Thoracic aorta (tissue), 2 donors: ENCODE data around the gene PMPCB. TPM values are rescaled to one million over a fixed set of nuclear protein-coding genes. Genes with fewer than 3 reads are reported as not detected.

ENCODE experiments used
- ATAC-seq: fragments of 150-250 bp; one replicate; pipeline ENCODE4 v1.8.0; 2017; ENCODE audit warnings: low read depth; ENCODE audit not compliant: insufficient number of reproducible peaks, low FRiP score
- DNase-seq: peaks from one replicate; pipeline ENCODE4 v3.0.0-alpha.2; 2020; ENCODE audit warnings: low spot score
- H3K27ac ChIP-seq, 2 donors: fragments of 200-600 bp; sonication (generic); 1 replicate in 1 of 2; 2 replicates in 1 of 2; pipeline ENCODE4 v1.5.1; 2016; ENCODE audit warnings: mild to moderate bottlenecking in 2 of 2, moderate library complexity in 2 of 2
- H3K27me3 ChIP-seq: fragments of 200-600 bp; sonication (generic); replicated peaks from 2 replicates; pipeline ENCODE4 v1.6.0; 2016; ENCODE audit warnings: mild to moderate bottlenecking; ENCODE audit not compliant: insufficient read depth
- H3K36me3 ChIP-seq: fragments of 200-600 bp; sonication (generic); one replicate; pipeline ENCODE4 v1.5.1; 2016
- H3K4me1 ChIP-seq, 2 donors: fragments of 200-600 bp; sonication (generic); 1 replicate in 1 of 2; 2 replicates in 1 of 2; pipeline versions ENCODE4 v1.5.1 to v1.6.0; 2016; ENCODE audit warnings: low read depth in 2 of 2, mild to moderate bottlenecking in 1 of 2; ENCODE audit not compliant: control insufficient read depth in 1 of 2
- H3K4me3 ChIP-seq: fragments of 200-600 bp; sonication (generic); 2 replicates; pipeline ENCODE4 v1.5.1; 2016; ENCODE audit warnings: mild to moderate bottlenecking
- H3K9me3 ChIP-seq: fragments of 200-600 bp; sonication (generic); 2 replicates; pipeline ENCODE4 v1.5.1; 2016
- CTCF ChIP-seq: fragments of 200-600 bp; sonication (generic); IDR thresholded peaks from one replicate; pipeline ENCODE4 v1.5.1; 2019; ENCODE audit warnings: antibody characterized with exemption
- total RNA-seq, 2 donors: library from RNA; depleted of rRNA; stranded (reverse); fragments of >200 nt; gene quantifications; one replicate each; pipeline versions ENCODE4 v1.1.0 to v1.2.3, GENCODE V29; 2016

Gene PMPCB
- total RNA-seq, 2 donors from 2014 or later: 37.8 to 42.0 TPM

DNA sequence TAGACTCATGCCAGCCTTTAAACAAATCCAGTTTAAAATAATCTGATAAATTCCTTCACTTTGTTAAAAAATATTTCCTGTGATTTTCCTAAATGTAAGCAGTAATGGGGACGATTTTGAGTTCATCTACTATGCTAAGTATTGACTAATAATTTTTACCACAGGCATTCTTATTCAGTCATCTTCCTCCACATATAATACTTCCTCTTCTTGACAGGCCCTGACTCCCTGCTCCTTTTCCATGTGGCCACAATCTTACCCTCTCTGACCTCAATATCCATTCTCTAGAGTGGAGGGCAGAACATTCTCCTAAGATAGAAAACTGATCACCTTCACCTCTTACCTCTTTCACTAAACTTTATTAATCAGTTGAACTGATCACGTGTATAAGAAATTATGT, 39.5 kb downstream of the PMPCB start:
- H3K27ac ChIP-seq: no peak overlapping the region
- peaks cover 15% of the 10 kb centered on the region for H3K36me3 ChIP-seq
- no peaks in the 10 kb centered on the region for H3K9me3 ChIP-seq
- ATAC-seq (no peak), DNase-seq (no peak)
- no peak for TF ChIP-seq CTCF
- no peaks in the 10 kb centered on the region for H3K27me3 ChIP-seq
- H3K4me3 ChIP-seq: no peak overlapping the region
- no peaks in the 10 kb centered on the region for H3K4me1 ChIP-seq

GRCh38 chr7:103338864-103339263, 41.6 kb downstream of the PMPCB start:
- DNase-seq (no peak), ATAC-seq (no peak)
- no peaks in the 10 kb centered on the region for H3K9me3 ChIP-seq
- no peak for TF ChIP-seq CTCF
- H3K4me3 ChIP-seq: no peak overlapping the region
- H3K36me3 ChIP-seq: peaks cover 15% of the 10 kb centered on the region
- H3K4me1 ChIP-seq: peaks cover 8 to 13% of the 10 kb centered on the region in 2 donors
- no peaks in the 10 kb centered on the region for H3K27me3 ChIP-seq
- H3K27ac ChIP-seq: no peak overlapping the region

- no peak for ATAC-seq
- H3K4me3 ChIP-seq: no peak overlapping the region
- H3K27ac ChIP-seq: no peak overlapping the region
- DNase-seq: no peak
- peaks cover 12 to 13% of the 10 kb centered on the region in 2 donors for H3K4me1 ChIP-seq
- H3K9me3 ChIP-seq: no peaks in the 10 kb centered on the region
- no peak for TF ChIP-seq CTCF
- H3K27me3 ChIP-seq: no peaks in the 10 kb centered on the region
- peaks cover 13% of the 10 kb centered on the region for H3K36me3 ChIP-seq
Measured at GRCh38 chr7:103341466-103341865, 44.2 kb downstream of the PMPCB start.

DNA sequence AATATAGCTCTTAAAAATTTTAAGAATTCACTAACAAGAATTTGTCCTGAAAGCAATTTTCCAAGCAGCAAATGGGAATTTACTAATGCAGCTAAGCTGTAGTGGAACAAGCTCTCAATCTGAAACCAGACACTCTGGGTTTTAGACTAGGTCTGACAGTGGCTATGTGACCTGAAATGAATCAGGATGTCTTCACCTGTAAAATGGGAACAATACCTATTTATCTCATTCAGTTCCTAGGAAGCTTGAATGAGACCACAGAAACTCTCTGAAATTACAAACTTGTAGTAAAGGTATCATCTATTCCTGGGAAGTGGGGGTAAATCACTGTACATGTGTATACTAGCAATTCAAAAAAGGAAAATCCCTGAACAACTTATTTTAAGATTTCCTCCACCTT, 46.1 kb downstream of the PMPCB start:
- TF ChIP-seq CTCF: no peak
- no peaks in the 10 kb centered on the region for H3K27me3 ChIP-seq
- no peak for ATAC-seq
- DNase-seq: no peak
- no peaks in the 10 kb centered on the region for H3K9me3 ChIP-seq
- H3K27ac ChIP-seq: no peak overlapping the region
- peaks cover 5% of the 10 kb centered on the region for H3K36me3 ChIP-seq
- H3K4me3 ChIP-seq: peak overlapping the region; percentile 96
- H3K4me1 ChIP-seq: peaks cover 17 to 18% of the 10 kb centered on the region in 2 donors

DNA sequence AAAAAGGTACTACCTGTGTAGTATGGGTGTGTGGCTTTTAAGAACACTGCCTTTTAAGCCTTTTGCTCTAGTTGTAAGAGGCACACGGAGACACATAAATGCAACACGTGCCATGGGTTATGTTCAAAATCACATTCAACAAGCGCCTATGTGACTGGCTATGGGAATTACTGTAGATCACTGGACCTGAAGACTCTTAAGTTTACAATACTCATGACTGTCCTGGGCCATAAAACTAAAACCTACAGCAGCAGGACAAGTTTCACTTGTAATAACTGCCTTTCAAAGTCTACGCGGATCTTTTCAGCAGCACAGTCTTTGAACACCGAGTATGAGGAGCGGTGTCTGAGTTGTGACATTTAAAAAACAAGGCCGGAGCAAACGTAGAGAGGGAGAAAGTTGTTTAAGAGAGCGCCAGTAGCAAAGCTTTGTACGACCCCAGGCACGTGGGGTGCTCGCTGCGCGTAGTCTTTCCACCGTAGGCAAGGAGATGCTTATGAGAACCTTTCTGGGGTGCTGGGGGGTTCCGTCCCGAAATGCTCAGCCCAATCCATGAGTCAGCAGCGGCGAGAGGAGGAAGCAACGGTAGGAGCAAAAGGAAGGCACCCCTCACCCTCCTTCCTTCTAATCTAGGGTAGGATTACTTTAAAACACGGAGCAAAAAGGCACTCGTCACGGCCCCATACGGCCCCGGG, 46.7 kb downstream of the PMPCB start:
- ATAC-seq: peak; percentile 16
- H3K36me3 ChIP-seq: peaks cover 5% of the 10 kb centered on the region
- peak overlapping the region; percentile 96 for H3K4me3 ChIP-seq
- peak overlapping the region; percentile 81 to 85 for H3K27ac ChIP-seq
- peaks cover 22 to 23% of the 10 kb centered on the region in 2 donors for H3K4me1 ChIP-seq
- no peak for DNase-seq
- no peaks in the 10 kb centered on the region for H3K9me3 ChIP-seq
- TF ChIP-seq CTCF: no peak
- H3K27me3 ChIP-seq: no peaks in the 10 kb centered on the region
